GM21515 (cell line): ENCODE results near the gene CDC42BPA.

Source experiments
- ATAC-seq: cut with Tn5 transposase; IDR thresholded peaks from one replicate; pipeline ENCODE4 v1.9.1; 2021; ENCODE audit not compliant: unreplicated experiment

The CDC42BPA gene

GRCh38 chr1:227214207-227214606 lies 104.1 kb downstream of the CDC42BPA start:
- no peak for ATAC-seq

- no peak for ATAC-seq
These were observed 104.9 kb downstream of the CDC42BPA start for GRCh38 chr1:227213426-227213825.

- no peak for ATAC-seq
These were observed 106.1 kb downstream of the CDC42BPA start for GRCh38 chr1:227212164-227212563.

GRCh38 chr1:227210604-227211003 lies 107.7 kb downstream of the CDC42BPA start:
- ATAC-seq: no peak

- no peak for ATAC-seq
These were observed 121.2 kb downstream of the CDC42BPA start for GRCh38 chr1:227197064-227197463.

- ATAC-seq: peak; percentile 54
These were observed 126.1 kb downstream of the CDC42BPA start for GRCh38 chr1:227192163-227192562.

- no peak for ATAC-seq
These were observed 126.7 kb downstream of the CDC42BPA start for GRCh38 chr1:227191607-227192006.

GRCh38 chr1:227190321-227190720 lies 128.0 kb downstream of the CDC42BPA start:
- no peak for ATAC-seq

GRCh38 chr1:227185291-227185690 lies 133.0 kb downstream of the CDC42BPA start:
- ATAC-seq: no peak

GRCh38 chr1:227182012-227182411 lies 136.3 kb downstream of the CDC42BPA start:
- no peak for ATAC-seq

- ATAC-seq: no peak
These were observed 142.7 kb downstream of the CDC42BPA start for GRCh38 chr1:227175611-227176010.

GRCh38 chr1:227174164-227174563 lies 144.1 kb downstream of the CDC42BPA start:
- ATAC-seq: no peak

- ATAC-seq: no peak
These were observed 147.7 kb downstream of the CDC42BPA start for GRCh38 chr1:227170361-227171166.

GRCh38 chr1:227169343-227169742 lies 148.9 kb downstream of the CDC42BPA start:
- no peak for ATAC-seq

- no peak for ATAC-seq
These were observed 150.8 kb downstream of the CDC42BPA start for GRCh38 chr1:227167276-227168101.

GRCh38 chr1:227166559-227166958 lies 151.7 kb downstream of the CDC42BPA start:
- no peak for ATAC-seq

- no peak for ATAC-seq
These were observed 156.8 kb downstream of the CDC42BPA start for GRCh38 chr1:227161470-227161869.

- ATAC-seq: no peak
These were observed 161.8 kb downstream of the CDC42BPA start for GRCh38 chr1:227156520-227156919.

- no peak for ATAC-seq
These were observed 162.6 kb downstream of the CDC42BPA start for GRCh38 chr1:227155688-227156087.

- no peak for ATAC-seq
These were observed 163.3 kb downstream of the CDC42BPA start for GRCh38 chr1:227155004-227155403.

- no peak for ATAC-seq
These were observed 165.8 kb downstream of the CDC42BPA start for GRCh38 chr1:227152525-227152924.

- ATAC-seq: no peak
These were observed 177.9 kb downstream of the CDC42BPA start for GRCh38 chr1:227140376-227140775.
